T-cell (primary cell): Measurements from ENCODE around the gene BNC2. TPM values are rescaled to one million over a fixed set of nuclear protein-coding genes. Genes with fewer than 3 reads are reported as not detected.

Experiments
- ATAC-seq, 4 experiments: fragments of 200-7000 bp in 3 of 4; fragments of 150-1000 bp in 1 of 4; cut with Tn5 transposase; replicated peaks in 1 of 4; 1 replicate in 3 of 4; 2 replicates in 1 of 4; pipeline ENCODE4 v1.10.0; 2021; ENCODE audit warnings: moderate library complexity in 3 of 4, mild to moderate bottlenecking in 2 of 4, moderate number of reproducible peaks in 1 of 4
- CTCF ChIA-PET, 2 donors: fragments of 300-600 bp; sonication (Branson Sonifier 250); formaldehyde crosslinking; loops; one replicate each; lab custom pipeline; 2022; ENCODE audit warnings: antibody characterized with exemption in 2 of 2; lab: Charles Lee
- POLR2A ChIA-PET, 2 donors: fragments of 300-600 bp; sonication (Branson Sonifier 250); formaldehyde crosslinking; loops; one replicate each; lab custom pipeline; 2022; ENCODE audit warnings: antibody characterized with exemption in 2 of 2; lab: Charles Lee
- DNase-seq, 35 experiments: peaks; one replicate each; pipeline versions ENCODE4 v3.0.0 to v3.0.0-alpha.2; 2013 to 2023
- H3K27ac ChIP-seq: one replicate; pipeline ENCODE4 v1.5.1; 2013; ENCODE audit warnings: low read length
- H3K27me3 ChIP-seq, 2 experiments: replicated peaks in 1 of 2; 1 replicate in 1 of 2; 2 replicates in 1 of 2; pipeline versions ENCODE4 v1.6.1 to v1.7.0; 2013; ENCODE audit warnings: low read length in 1 of 2, mixed read lengths in 1 of 2; ENCODE audit not compliant: control insufficient read depth in 2 of 2, insufficient read depth in 2 of 2; ENCODE audit errors: extremely low read depth in 1 of 2
- H3K36me3 ChIP-seq, 2 donors: 1 replicate in 1 of 2; 2 replicates in 1 of 2; pipeline versions ENCODE4 v1.6.1 to v1.7.0; 2013; ENCODE audit warnings: low read length in 1 of 2; ENCODE audit not compliant: control insufficient read depth in 2 of 2, insufficient read depth in 1 of 2; ENCODE audit errors: extremely low read depth in 1 of 2
- H3K4me1 ChIP-seq, 2 experiments: 1 replicate in 1 of 2; 2 replicates in 1 of 2; pipeline versions ENCODE4 v1.6.1 to v1.7.0; 2013; ENCODE audit warnings: low read length in 2 of 2, mixed read lengths in 1 of 2; ENCODE audit not compliant: insufficient read depth in 2 of 2, control insufficient read depth in 1 of 2; ENCODE audit errors: extremely low read depth in 1 of 2
- H3K4me3 ChIP-seq, 2 donors: 1 replicate in 1 of 2; 2 replicates in 1 of 2; pipeline versions ENCODE4 v1.5.1 to v1.7.0; 2013; ENCODE audit warnings: mild to moderate bottlenecking in 2 of 2, low read length in 1 of 2, moderate library complexity in 1 of 2; ENCODE audit not compliant: control insufficient read depth in 1 of 2; ENCODE audit errors: extremely low read depth in 1 of 2
- H3K9me3 ChIP-seq: 2 replicates; pipeline ENCODE4 v1.7.0; 2013
- H3K27ac Mint-ChIP-seq, 2 donors: one replicate each; pipeline ENCODE4 v1.8.0; 2020 to 2021; ENCODE audit warnings: mild to moderate bottlenecking in 2 of 2, mixed read lengths in 2 of 2
- H3K27me3 Mint-ChIP-seq, 2 donors: one replicate each; pipeline ENCODE4 v1.8.0; 2021 to 2022; ENCODE audit warnings: mixed read lengths in 2 of 2
- H3K36me3 Mint-ChIP-seq: one replicate; pipeline ENCODE4 v1.8.0; 2021; ENCODE audit warnings: mixed read lengths
- H3K4me1 Mint-ChIP-seq, 3 donors: one replicate each; pipeline ENCODE4 v1.8.0; 2020 to 2022; ENCODE audit warnings: mixed read lengths in 3 of 3, mild to moderate bottlenecking in 1 of 3
- H3K4me3 Mint-ChIP-seq, 3 donors: one replicate each; pipeline ENCODE4 v1.8.0; 2020 to 2022; ENCODE audit warnings: mild to moderate bottlenecking in 3 of 3, mixed read lengths in 3 of 3, moderate library complexity in 3 of 3
- H3K9me3 Mint-ChIP-seq, 3 donors: one replicate each; pipeline ENCODE4 v1.8.0; 2020 to 2022; ENCODE audit warnings: mixed read lengths in 3 of 3
- WGBS: methylation state at CpG from one replicate; pipeline ENCODE4 v1.1.5; 2013; ENCODE audit warnings: missing lambda C conversion rate; ENCODE audit not compliant: insufficient coverage; 5-methylcytosine and 5-hydroxymethylcytosine counted together
- total RNA-seq, 35 experiments: library from RNA in 6 of 35; stranded (reverse) in 6 of 35; fragments of 120-200 nt in 1 of 35; gene quantifications; one replicate each; pipeline versions ENCODE4 v1.2.1 to v1.2.4 and lab custom pipeline; 2013 to 2026

The BNC2 gene
- total RNA-seq, 5 donors from 2014 or later (not counting 1 experiment from before 2014, with no cell fraction given) = 0.03 to 2.1 (median 0.57) TPM

DNA sequence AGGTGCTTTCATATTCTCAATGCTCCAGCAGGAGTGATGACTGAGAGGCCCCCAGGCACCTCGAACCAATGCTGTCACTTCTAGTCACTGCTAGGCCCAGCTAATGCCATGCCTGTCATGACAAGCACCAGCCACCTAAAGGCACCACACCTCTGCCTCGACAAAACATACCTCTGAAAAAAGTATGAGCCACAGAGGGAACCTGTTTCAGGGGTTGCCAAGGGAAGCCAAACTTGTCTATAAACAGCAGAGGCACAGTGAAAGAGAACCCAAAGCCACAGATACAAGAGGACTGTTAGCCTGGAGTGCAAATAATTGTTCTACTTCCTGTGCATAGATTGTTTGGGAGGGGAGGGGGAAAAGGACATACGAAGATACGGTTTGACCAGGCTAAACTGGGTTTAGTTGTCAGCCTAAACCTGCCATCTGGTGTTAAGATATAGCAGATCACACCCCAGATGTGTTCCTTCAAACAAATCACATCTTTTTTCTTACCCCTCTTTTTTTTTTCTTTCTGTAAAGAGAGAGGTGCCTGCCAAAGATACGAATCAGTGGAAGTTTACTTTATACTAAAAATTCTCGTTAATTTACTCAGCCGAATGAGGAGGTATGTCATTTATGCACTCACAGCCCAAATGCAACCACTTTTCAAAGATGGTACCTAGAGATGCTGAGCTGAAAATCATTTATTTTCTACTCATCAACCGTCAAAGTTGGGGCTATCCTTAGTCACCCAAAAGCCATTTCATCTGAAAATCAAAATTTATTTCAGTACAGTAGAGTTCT, 45.7 kb downstream of the BNC2 start:
- WGBS = 66% methylated on average over 5 of the region's 8 CpGs
- H3K4me1 ChIP-seq = no peaks in the 10 kb centered on the region
- ATAC-seq (no peak), DNase-seq (no peak)
- H3K4me3 ChIP-seq = no peak overlapping the region
- Mint-ChIP-seq H3K4me1 (no peaks in the 10 kb centered on the region), H3K27me3 (peaks cover 3 to 6% of the 10 kb centered on the region in 2 donors), H3K27ac (no peak overlapping the region), H3K9me3 (peaks cover 0 to 6% (median 0%) of the 10 kb centered on the region in 3 donors), H3K36me3 (no peaks in the 10 kb centered on the region), H3K4me3 (no peak overlapping the region)
- CTCF ChIA-PET = no interaction called here
- no peaks in the 10 kb centered on the region for H3K36me3 ChIP-seq
- POLR2A ChIA-PET = no interaction called here
- no peaks in the 10 kb centered on the region for H3K9me3 ChIP-seq
- no peak overlapping the region for H3K27ac ChIP-seq
- peaks cover 0 to 6% of the 10 kb centered on the region in 2 experiments for H3K27me3 ChIP-seq

DNA sequence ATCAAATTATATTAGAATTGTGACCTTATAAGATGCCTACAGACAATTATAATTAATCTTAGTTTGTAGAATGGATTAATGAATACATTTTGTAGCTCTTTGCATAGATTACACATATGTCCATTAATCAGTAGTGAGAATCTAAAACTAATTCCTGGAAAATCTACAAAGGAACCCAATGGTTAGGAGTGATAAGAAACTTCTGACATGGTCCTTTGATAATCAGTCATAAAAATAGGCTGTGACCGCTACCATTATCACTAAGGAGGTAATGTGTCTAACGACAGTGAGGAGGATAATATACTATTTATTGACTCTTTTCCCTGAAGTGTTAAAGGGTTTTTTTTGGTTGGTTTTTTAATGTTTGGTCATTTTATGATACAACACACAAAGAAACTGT, 46.6 kb downstream of the BNC2 start:
- no CpG with 5 or more reads among the region's 2 CpGs for whole genome bisulfite sequencing
- H3K9me3 Mint-ChIP-seq = peaks cover 0 to 6% (median 1%) of the 10 kb centered on the region in 3 donors
- no peak overlapping the region for H3K27ac Mint-ChIP-seq
- Histone ChIP-seq H3K27me3 (peaks cover 0 to 6% of the 10 kb centered on the region in 2 experiments), H3K4me1 (no peaks in the 10 kb centered on the region), H3K4me3 (no peak overlapping the region), H3K27ac (no peak overlapping the region), H3K36me3 (no peaks in the 10 kb centered on the region), H3K9me3 (no peaks in the 10 kb centered on the region)
- no peaks in the 10 kb centered on the region for H3K4me1 Mint-ChIP-seq
- no peak overlapping the region for H3K4me3 Mint-ChIP-seq
- POLR2A ChIA-PET = no interaction called here
- ATAC-seq (no peak), DNase-seq (no peak)
- CTCF ChIA-PET = no interaction called here
- peaks cover 1 to 6% of the 10 kb centered on the region in 2 donors for H3K27me3 Mint-ChIP-seq
- no peaks in the 10 kb centered on the region for H3K36me3 Mint-ChIP-seq

DNA sequence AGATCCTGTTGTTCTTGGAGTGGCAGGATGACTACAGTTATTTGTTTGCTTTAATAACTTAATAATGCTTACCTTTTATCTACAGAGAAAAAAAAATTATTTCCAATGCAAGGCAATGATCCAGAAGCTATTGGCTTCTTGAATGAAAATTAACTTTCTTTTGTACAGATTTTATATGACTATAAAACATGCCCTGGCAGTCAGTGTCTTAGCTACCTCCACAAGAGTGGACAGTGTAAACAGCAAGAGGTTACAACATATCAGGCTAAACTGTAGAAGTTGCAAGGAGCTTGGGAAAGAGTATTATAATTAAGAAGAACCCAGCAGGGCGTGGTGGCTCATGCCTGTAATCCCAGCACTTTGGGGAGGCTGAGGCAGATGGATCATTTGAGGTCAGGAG, 49.1 kb downstream of the BNC2 start:
- Histone ChIP-seq H3K36me3 (no peaks in the 10 kb centered on the region), H3K9me3 (no peaks in the 10 kb centered on the region), H3K4me3 (no peak overlapping the region), H3K27me3 (no peaks in the 10 kb centered on the region), H3K27ac (no peak overlapping the region), H3K4me1 (no peaks in the 10 kb centered on the region)
- Mint-ChIP-seq H3K27ac (no peak overlapping the region), H3K27me3 (no peaks in the 10 kb centered on the region), H3K36me3 (no peaks in the 10 kb centered on the region), H3K4me1 (no peaks in the 10 kb centered on the region), H3K9me3 (peaks cover 4 to 5% (median 4%) of the 10 kb centered on the region in 3 donors), H3K4me3 (no peak overlapping the region)
- POLR2A ChIA-PET = no interaction called here
- CTCF ChIA-PET = no interaction called here
- DNase-seq = no peak
- WGBS = no CpG with 5 or more reads among the region's 1 CpG
- no peak for ATAC-seq

DNA sequence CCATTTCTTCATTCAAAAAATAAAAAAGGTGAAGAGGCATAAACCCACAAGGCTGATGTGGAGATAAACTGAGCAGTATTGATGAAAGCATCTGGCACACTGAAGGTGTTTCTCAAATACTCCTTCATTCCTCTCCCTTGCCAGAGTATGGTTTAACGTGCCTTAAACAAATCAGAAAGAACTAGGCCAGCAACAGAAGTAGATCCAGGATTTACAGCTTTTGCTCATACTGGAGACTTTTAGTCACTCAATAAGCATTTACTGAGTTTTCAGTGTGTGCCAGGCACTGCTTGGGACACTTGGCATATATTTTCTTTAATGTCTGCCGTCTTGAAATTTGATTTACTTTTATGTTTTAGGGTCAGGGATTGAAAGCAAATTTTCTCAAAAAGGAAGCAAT, 53.0 kb downstream of the BNC2 start:
- Mint-ChIP-seq H3K9me3 (peaks cover 4 to 7% (median 5%) of the 10 kb centered on the region in 3 donors), H3K4me3 (no peak overlapping the region), H3K27me3 (no peaks in the 10 kb centered on the region), H3K27ac (no peak overlapping the region), H3K4me1 (no peaks in the 10 kb centered on the region), H3K36me3 (no peaks in the 10 kb centered on the region)
- no peak for ATAC-seq
- no peaks in the 10 kb centered on the region for H3K9me3 ChIP-seq
- no CpG with 5 or more reads among the region's 2 CpGs for whole genome bisulfite sequencing
- H3K27ac ChIP-seq = no peak overlapping the region
- CTCF ChIA-PET = no interaction called here
- H3K4me3 ChIP-seq = no peak overlapping the region
- POLR2A ChIA-PET = no interaction called here
- no peak for DNase-seq
- no peaks in the 10 kb centered on the region for H3K27me3 ChIP-seq
- H3K4me1 ChIP-seq = no peaks in the 10 kb centered on the region
- no peaks in the 10 kb centered on the region for H3K36me3 ChIP-seq

DNA sequence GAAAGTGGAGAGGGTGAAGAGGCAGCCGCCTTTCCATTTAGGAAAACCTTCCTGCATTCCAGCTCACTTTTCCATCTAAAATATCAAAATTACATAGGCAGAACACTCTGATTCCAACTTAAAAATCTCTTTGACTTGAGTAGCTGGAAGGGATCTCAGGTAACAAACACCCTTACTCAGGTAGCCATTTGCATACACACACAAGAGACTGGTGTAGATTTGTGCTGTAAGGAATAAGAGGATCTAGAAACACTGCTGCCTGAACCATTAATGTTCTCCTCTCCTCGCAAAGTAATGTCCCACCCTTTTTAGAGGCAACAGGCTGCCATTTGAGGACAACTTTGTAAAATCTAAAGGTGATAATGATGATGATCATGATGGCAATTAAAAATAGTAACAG, 53.5 kb downstream of the BNC2 start:
- Histone ChIP-seq H3K4me1 (no peaks in the 10 kb centered on the region), H3K36me3 (no peaks in the 10 kb centered on the region), H3K4me3 (no peak overlapping the region), H3K9me3 (no peaks in the 10 kb centered on the region), H3K27ac (no peak overlapping the region), H3K27me3 (no peaks in the 10 kb centered on the region)
- no CpG with 5 or more reads among the region's 2 CpGs for WGBS
- Mint-ChIP-seq H3K9me3 (peaks cover 4 to 7% (median 5%) of the 10 kb centered on the region in 3 donors), H3K4me3 (no peak overlapping the region), H3K4me1 (no peaks in the 10 kb centered on the region), H3K27me3 (no peaks in the 10 kb centered on the region), H3K36me3 (no peaks in the 10 kb centered on the region), H3K27ac (no peak overlapping the region)
- CTCF ChIA-PET = no interaction called here
- POLR2A ChIA-PET = no interaction called here
- no peak for ATAC-seq
- no peak for DNase-seq

DNA sequence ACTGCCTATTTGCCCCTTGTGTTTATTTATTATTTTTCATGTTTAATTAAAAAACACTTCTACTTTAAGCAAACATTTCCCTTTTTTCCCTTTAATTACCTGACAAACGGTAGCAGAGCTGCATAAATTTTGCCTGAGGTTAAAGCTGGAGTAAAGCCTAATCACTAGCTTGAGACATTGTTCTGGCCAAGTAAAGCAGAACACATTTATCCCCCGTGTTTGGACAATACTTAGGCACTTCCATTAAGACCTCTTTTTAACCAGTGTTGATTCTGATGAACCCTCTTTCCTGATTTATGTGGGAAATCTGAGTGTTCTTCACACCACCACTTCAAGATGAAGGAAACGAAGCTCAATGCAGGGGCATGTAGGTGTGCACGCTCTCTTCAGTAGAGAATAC, 54.5 kb downstream of the BNC2 start:
- Mint-ChIP-seq H3K9me3 (peaks cover 4 to 7% (median 5%) of the 10 kb centered on the region in 3 donors), H3K27me3 (no peaks in the 10 kb centered on the region), H3K27ac (no peak overlapping the region), H3K36me3 (no peaks in the 10 kb centered on the region), H3K4me1 (no peaks in the 10 kb centered on the region), H3K4me3 (no peak overlapping the region)
- H3K4me3 ChIP-seq = no peak overlapping the region
- no peaks in the 10 kb centered on the region for H3K36me3 ChIP-seq
- H3K4me1 ChIP-seq = no peaks in the 10 kb centered on the region
- 68% methylated on average over 2 of the region's 4 CpGs for WGBS
- ChIA-PET POLR2A (no interaction called here), CTCF (no interaction called here)
- DNase-seq = no peak
- H3K9me3 ChIP-seq = no peaks in the 10 kb centered on the region
- ATAC-seq = no peak
- no peaks in the 10 kb centered on the region for H3K27me3 ChIP-seq
- no peak overlapping the region for H3K27ac ChIP-seq
